Measurements from ENCODE around the gene SEC11A. TPM values are rescaled to one million over a fixed set of nuclear protein-coding genes. Genes with fewer than 3 reads are reported as not detected.

The SEC11A gene
- total and polyA plus RNA-seq, 2 experiments from 2014 or later = 218 to 271 TPM

DNA sequence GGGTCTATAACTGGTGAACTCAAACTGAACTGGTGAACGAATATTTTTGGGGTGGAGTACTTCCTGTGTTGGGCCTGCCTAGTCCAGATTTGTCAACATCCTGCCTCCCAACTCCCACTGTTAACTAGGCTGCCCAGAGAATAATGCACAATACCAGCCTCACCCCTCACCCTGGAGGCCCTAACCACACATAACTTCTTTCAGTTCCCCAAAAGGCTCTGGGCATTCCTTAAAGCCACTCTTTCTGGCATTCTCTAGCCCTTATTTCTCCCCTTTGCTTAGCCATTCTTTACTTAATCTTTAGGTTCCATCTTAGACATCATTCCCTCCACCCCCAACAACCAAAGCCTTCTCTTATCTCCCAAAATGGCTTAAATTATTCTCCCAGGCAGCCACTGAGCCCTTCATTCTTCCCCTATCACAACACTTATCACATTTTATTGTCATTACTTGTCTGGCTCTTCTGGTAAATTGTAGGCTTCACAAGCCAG is 9.1 kb upstream of the SEC11A start:
- H3K27ac ChIP-seq = no peak overlapping the region
- no peak for TF ChIP-seq EZH2 (IDR thresholded peaks at IDR 0.05; ENCODE audit: borderline replicate concordance)
- no peak for TF ChIP-seq EZH2phosphoT487 (IDR thresholded peaks at IDR 0.05; ENCODE audit: low read depth, severe bottlenecking, unreplicated experiment)
- TF ChIP-seq, protein P1, sequence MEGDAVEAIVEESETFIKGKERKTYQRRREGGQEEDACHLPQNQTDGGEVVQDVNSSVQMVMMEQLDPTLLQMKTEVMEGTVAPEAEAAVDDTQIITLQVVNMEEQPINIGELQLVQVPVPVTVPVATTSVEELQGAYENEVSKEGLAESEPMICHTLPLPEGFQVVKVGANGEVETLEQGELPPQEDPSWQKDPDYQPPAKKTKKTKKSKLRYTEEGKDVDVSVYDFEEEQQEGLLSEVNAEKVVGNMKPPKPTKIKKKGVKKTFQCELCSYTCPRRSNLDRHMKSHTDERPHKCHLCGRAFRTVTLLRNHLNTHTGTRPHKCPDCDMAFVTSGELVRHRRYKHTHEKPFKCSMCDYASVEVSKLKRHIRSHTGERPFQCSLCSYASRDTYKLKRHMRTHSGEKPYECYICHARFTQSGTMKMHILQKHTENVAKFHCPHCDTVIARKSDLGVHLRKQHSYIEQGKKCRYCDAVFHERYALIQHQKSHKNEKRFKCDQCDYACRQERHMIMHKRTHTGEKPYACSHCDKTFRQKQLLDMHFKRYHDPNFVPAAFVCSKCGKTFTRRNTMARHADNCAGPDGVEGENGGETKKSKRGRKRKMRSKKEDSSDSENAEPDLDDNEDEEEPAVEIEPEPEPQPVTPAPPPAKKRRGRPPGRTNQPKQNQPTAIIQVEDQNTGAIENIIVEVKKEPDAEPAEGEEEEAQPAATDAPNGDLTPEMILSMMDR (IDR thresholded peaks at IDR 0.05; ENCODE audit: poor library complexity) = no peak
- no peak overlapping the region for H3K4me3 ChIP-seq
- H3K4me2 ChIP-seq = no peak overlapping the region
- no peak for DNase-seq (ENCODE audit: low spot score)
- no peaks in the 10 kb centered on the region for H3K9me3 ChIP-seq (ENCODE audit: low read depth)
- WGBS (ENCODE audit: low lambda C conversion rate, missing lambda C conversion rate) = 13% methylated on average over 1 of the region's 1 CpG
- no peaks in the 10 kb centered on the region for H3K27me3 ChIP-seq
- no peak overlapping the region for H2AFZ ChIP-seq
- H4K20me1 ChIP-seq (ENCODE audit: insufficient read depth, poor library complexity, severe bottlenecking) = no peaks in the 10 kb centered on the region
- no peaks in the 10 kb centered on the region for H3K9me2 ChIP-seq (replicated peaks; ENCODE audit: insufficient read depth)
- no peaks in the 10 kb centered on the region for H3K79me2 ChIP-seq
- no peaks in the 10 kb centered on the region for H3K4me1 ChIP-seq (ENCODE audit: insufficient read depth)
- H3K36me3 ChIP-seq (replicated peaks; ENCODE audit: insufficient read depth, low read depth) = no peaks in the 10 kb centered on the region

GRCh38 chr15:84722628-84723027 is 6.7 kb upstream of the SEC11A start:
- Histone ChIP-seq H3K79me2 (peaks cover 1% of the 10 kb centered on the region), H4K20me1 (ENCODE audit: insufficient read depth, poor library complexity, severe bottlenecking) (no peaks in the 10 kb centered on the region), H3K36me3 (replicated peaks; ENCODE audit: insufficient read depth, low read depth) (no peaks in the 10 kb centered on the region), H3K9me2 (replicated peaks; ENCODE audit: insufficient read depth) (no peaks in the 10 kb centered on the region), H3K27ac (no peak overlapping the region), H2AFZ (no peak overlapping the region), H3K9me3 (ENCODE audit: low read depth) (no peaks in the 10 kb centered on the region), H3K4me2 (no peak overlapping the region), H3K4me1 (ENCODE audit: insufficient read depth) (no peaks in the 10 kb centered on the region), H3K4me3 (no peak overlapping the region), H3K27me3 (no peaks in the 10 kb centered on the region)
- TF ChIP-seq, protein P1 (IDR thresholded peaks at IDR 0.05; ENCODE audit: poor library complexity) = no peak
- TF ChIP-seq EZH2 (IDR thresholded peaks at IDR 0.05; ENCODE audit: borderline replicate concordance) = no peak
- TF ChIP-seq EZH2phosphoT487 (IDR thresholded peaks at IDR 0.05; ENCODE audit: low read depth, severe bottlenecking, unreplicated experiment) = no peak
- DNase-seq (ENCODE audit: low spot score) = no peak
- WGBS (ENCODE audit: low lambda C conversion rate, missing lambda C conversion rate) = 89% methylated on average over 2 of the region's 2 CpGs

GRCh38 chr15:84721371-84721770 is 5.4 kb upstream of the SEC11A start:
- Histone ChIP-seq H3K9me3 (ENCODE audit: low read depth) (no peaks in the 10 kb centered on the region), H3K79me2 (peaks cover 7% of the 10 kb centered on the region), H3K9me2 (replicated peaks; ENCODE audit: insufficient read depth) (no peaks in the 10 kb centered on the region), H3K4me1 (ENCODE audit: insufficient read depth) (peaks cover 5% of the 10 kb centered on the region), H3K27ac (no peak overlapping the region), H3K4me2 (no peak overlapping the region), H3K27me3 (no peaks in the 10 kb centered on the region), H3K36me3 (replicated peaks; ENCODE audit: insufficient read depth, low read depth) (no peaks in the 10 kb centered on the region), H3K4me3 (no peak overlapping the region), H2AFZ (no peak overlapping the region), H4K20me1 (ENCODE audit: insufficient read depth, poor library complexity, severe bottlenecking) (no peaks in the 10 kb centered on the region)
- WGBS (ENCODE audit: low lambda C conversion rate, missing lambda C conversion rate) = 73% methylated on average over 2 of the region's 2 CpGs
- TF ChIP-seq, protein P1 (IDR thresholded peaks at IDR 0.05; ENCODE audit: poor library complexity) = no peak
- no peak for TF ChIP-seq EZH2 (IDR thresholded peaks at IDR 0.05; ENCODE audit: borderline replicate concordance)
- no peak for TF ChIP-seq EZH2phosphoT487 (IDR thresholded peaks at IDR 0.05; ENCODE audit: low read depth, severe bottlenecking, unreplicated experiment)
- DNase-seq (ENCODE audit: low spot score) = no peak

All from hepatocyte (in vitro differentiated cells).